ENCODE results near the gene COG7.

The COG7 gene

DNA sequence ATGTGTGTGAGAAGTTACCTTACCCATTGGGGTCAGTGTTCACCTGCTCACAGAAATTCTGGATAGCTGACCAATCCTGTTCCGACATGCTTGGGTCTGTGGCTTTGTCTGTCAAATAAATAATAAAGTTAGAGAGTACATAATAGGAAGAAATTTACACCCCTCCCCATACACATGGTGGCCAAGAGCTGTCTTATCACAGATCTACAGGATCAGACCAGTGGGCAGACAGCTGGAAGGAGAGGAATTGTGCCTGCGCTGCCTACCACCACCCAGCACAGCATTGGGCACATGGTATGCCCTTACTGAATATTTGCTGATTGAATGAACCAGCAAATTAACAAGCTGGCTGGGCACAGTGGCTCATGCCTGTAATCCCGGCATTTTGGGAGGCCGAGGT, 42.7 kb upstream of the COG7 start:
- no peaks in the 10 kb centered on the region for H3F3A ChIP-seq (ENCODE audit: low read depth)
- no peaks in the 10 kb centered on the region for H3K36me3 ChIP-seq (ENCODE audit: insufficient read depth, low read length)
- no peaks in the 10 kb centered on the region for H4K20me1 ChIP-seq (ENCODE audit: insufficient read depth, low read length, poor library complexity, severe bottlenecking)
- no peak overlapping the region for H3K4me2 ChIP-seq (ENCODE audit: low read depth, low read length, poor library complexity, severe bottlenecking)
- TF ChIP-seq, protein P1, sequence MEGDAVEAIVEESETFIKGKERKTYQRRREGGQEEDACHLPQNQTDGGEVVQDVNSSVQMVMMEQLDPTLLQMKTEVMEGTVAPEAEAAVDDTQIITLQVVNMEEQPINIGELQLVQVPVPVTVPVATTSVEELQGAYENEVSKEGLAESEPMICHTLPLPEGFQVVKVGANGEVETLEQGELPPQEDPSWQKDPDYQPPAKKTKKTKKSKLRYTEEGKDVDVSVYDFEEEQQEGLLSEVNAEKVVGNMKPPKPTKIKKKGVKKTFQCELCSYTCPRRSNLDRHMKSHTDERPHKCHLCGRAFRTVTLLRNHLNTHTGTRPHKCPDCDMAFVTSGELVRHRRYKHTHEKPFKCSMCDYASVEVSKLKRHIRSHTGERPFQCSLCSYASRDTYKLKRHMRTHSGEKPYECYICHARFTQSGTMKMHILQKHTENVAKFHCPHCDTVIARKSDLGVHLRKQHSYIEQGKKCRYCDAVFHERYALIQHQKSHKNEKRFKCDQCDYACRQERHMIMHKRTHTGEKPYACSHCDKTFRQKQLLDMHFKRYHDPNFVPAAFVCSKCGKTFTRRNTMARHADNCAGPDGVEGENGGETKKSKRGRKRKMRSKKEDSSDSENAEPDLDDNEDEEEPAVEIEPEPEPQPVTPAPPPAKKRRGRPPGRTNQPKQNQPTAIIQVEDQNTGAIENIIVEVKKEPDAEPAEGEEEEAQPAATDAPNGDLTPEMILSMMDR (conservative IDR thresholded peaks at IDR 0.05; ENCODE audit: low read length), result no peak
- TF ChIP-seq EZH2phosphoT487 (IDR thresholded peaks at IDR 0.05; ENCODE audit: borderline replicate concordance), result no peak
- H3K4me3 ChIP-seq (ENCODE audit: low read length, poor library complexity, severe bottlenecking), result no peak overlapping the region
- no peak overlapping the region for H3K9ac ChIP-seq (ENCODE audit: low read depth, low read length, poor library complexity, severe bottlenecking)
- no peaks in the 10 kb centered on the region for H3K27me3 ChIP-seq (ENCODE audit: insufficient read depth, low read length, poor library complexity, severe bottlenecking)
- no peaks in the 10 kb centered on the region for H3K9me3 ChIP-seq (ENCODE audit: insufficient read depth, low read depth, low read length)
- H2AFZ ChIP-seq (ENCODE audit: low read length), result no peak overlapping the region
- H3K4me1 ChIP-seq (ENCODE audit: insufficient read depth, low read length, poor library complexity, severe bottlenecking), result no peaks in the 10 kb centered on the region
- no peaks in the 10 kb centered on the region for H3K9me2 ChIP-seq (replicated peaks; ENCODE audit: low read depth, low read length)
- no peaks in the 10 kb centered on the region for H3K79me2 ChIP-seq (ENCODE audit: insufficient read depth, low read length)

DNA sequence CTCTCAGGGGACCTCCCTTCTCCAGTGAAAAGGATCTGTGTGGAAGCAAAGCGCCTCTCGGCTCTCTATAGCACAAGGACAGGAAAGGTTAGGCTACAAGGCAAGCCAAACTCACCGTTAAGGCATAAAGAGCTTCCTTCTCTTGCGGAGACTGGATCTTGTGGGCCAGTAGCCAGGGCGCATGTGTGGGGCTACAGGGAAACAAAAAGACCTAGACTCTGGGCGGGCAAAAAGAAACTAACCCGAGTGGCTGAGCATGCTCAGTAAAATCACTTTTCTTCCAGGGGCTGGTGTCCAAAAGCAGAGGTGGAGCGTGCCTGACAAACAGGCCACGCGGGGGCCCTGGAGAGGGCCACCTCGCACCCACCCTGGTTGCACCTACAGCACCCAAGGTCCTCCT, 41.2 kb upstream of the COG7 start:
- Histone ChIP-seq H2AFZ (ENCODE audit: low read length) (no peak overlapping the region), H3K36me3 (ENCODE audit: insufficient read depth, low read length) (no peaks in the 10 kb centered on the region), H3K4me2 (ENCODE audit: low read depth, low read length, poor library complexity, severe bottlenecking) (no peak overlapping the region), H3K9me3 (ENCODE audit: insufficient read depth, low read depth, low read length) (no peaks in the 10 kb centered on the region), H3K4me3 (ENCODE audit: low read length, poor library complexity, severe bottlenecking) (no peak overlapping the region), H3K4me1 (ENCODE audit: insufficient read depth, low read length, poor library complexity, severe bottlenecking) (no peaks in the 10 kb centered on the region), H3K27me3 (ENCODE audit: insufficient read depth, low read length, poor library complexity, severe bottlenecking) (no peaks in the 10 kb centered on the region), H3K9me2 (replicated peaks; ENCODE audit: low read depth, low read length) (no peaks in the 10 kb centered on the region), H3K9ac (ENCODE audit: low read depth, low read length, poor library complexity, severe bottlenecking) (no peak overlapping the region), H4K20me1 (ENCODE audit: insufficient read depth, low read length, poor library complexity, severe bottlenecking) (no peaks in the 10 kb centered on the region), H3K79me2 (ENCODE audit: insufficient read depth, low read length) (no peaks in the 10 kb centered on the region), H3F3A (ENCODE audit: low read depth) (no peaks in the 10 kb centered on the region)
- no peak for TF ChIP-seq EZH2phosphoT487 (IDR thresholded peaks at IDR 0.05; ENCODE audit: borderline replicate concordance)
- TF ChIP-seq, protein P1 (conservative IDR thresholded peaks at IDR 0.05; ENCODE audit: low read length), result no peak

DNA sequence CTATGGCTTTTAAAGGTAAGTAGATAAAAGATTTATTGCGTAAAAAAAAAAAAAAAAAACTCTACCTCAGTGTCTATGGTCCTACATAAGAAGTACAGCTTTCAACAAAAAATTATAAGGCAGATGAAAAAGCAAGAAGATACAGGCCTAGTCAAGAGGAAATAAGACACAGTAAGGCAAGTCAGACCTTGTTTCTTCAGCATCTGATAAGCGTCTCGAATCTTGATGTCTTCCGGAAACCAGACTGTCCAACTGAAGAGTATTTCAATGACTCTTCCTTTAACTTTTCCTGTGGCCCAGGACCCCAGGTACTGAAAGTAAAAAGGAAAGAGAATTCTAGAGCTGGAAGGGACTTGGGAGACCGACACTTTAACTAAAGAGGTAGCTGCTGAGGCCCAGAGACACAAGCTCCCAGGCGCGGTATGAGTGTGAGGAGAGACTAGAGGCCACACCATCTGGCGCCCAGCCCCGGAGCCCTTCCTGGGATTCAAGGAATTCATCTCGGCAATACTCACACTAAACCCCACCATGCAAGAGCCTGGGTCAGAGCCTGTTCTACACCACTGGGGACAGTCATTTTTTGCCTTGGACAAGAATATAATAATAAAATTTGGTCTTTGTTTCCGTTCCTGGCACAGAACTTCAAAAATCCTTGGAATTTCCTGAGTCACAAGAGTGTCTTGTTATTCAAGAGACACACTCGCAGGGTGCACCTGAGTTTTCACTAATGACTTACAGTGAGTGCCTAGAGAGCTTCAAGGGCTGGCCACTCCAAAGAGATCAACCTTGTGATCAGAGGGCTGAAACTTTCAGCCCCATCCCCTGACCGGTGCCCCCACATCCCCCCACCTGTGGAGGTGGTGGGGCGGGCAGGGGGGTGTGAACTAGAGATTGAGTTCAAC, 38.8 kb upstream of the COG7 start:
- Histone ChIP-seq H3K79me2 (ENCODE audit: insufficient read depth, low read length) (no peaks in the 10 kb centered on the region), H3K4me3 (ENCODE audit: low read length, poor library complexity, severe bottlenecking) (no peak overlapping the region), H3K9me2 (replicated peaks; ENCODE audit: low read depth, low read length) (no peaks in the 10 kb centered on the region), H2AFZ (ENCODE audit: low read length) (no peak overlapping the region), H3K27me3 (ENCODE audit: insufficient read depth, low read length, poor library complexity, severe bottlenecking) (no peaks in the 10 kb centered on the region), H3K9me3 (ENCODE audit: insufficient read depth, low read depth, low read length) (no peaks in the 10 kb centered on the region), H3K9ac (ENCODE audit: low read depth, low read length, poor library complexity, severe bottlenecking) (no peak overlapping the region), H3K4me1 (ENCODE audit: insufficient read depth, low read length, poor library complexity, severe bottlenecking) (no peaks in the 10 kb centered on the region), H3K36me3 (ENCODE audit: insufficient read depth, low read length) (no peaks in the 10 kb centered on the region), H3K4me2 (ENCODE audit: low read depth, low read length, poor library complexity, severe bottlenecking) (no peak overlapping the region), H3F3A (ENCODE audit: low read depth) (no peaks in the 10 kb centered on the region), H4K20me1 (ENCODE audit: insufficient read depth, low read length, poor library complexity, severe bottlenecking) (no peaks in the 10 kb centered on the region)
- no peak for TF ChIP-seq EZH2phosphoT487 (IDR thresholded peaks at IDR 0.05; ENCODE audit: borderline replicate concordance)
- TF ChIP-seq, protein P1 (conservative IDR thresholded peaks at IDR 0.05; ENCODE audit: low read length), result no peak

All from Loucy (cell line).